Umbilical cord (tissue), 2 donors: Measurements from ENCODE around the gene SIX5. TPM values are rescaled to one million over a fixed set of nuclear protein-coding genes. Genes with fewer than 3 reads are reported as not detected.

Source experiments
- DNase-seq: peaks from one replicate; pipeline ENCODE4 v3.0.0-alpha.2; 2015; ENCODE audit warnings: low spot score
- total RNA-seq: library from RNA; depleted of rRNA; stranded (reverse); fragments of >200 nt; gene quantifications from one replicate; pipeline ENCODE4 v1.2.3, GENCODE V29; 2014; ENCODE audit warnings: low replicate concordance; ENCODE audit not compliant: insufficient read depth

The SIX5 gene
- total RNA-seq, 1 donor from 2014 or later = 18.8 TPM

- DNase-seq = no peak
Observed at GRCh38 chr19:45715139-45715538, 53.9 kb downstream of the SIX5 start.

Other genes with a start within 250 kb of the SIX5 start
- 4.8 TPM for gene OPA3, start 184.4 kb downstream of the SIX5 start, total RNA-seq
- gene GPR4, start 167.0 kb downstream of the SIX5 start, total RNA-seq = 0.48 TPM
- 4.6 TPM for gene EML2, start 129.9 kb downstream of the SIX5 start, total RNA-seq
- 0.72 TPM for gene GIPR, start 101.0 kb downstream of the SIX5 start, total RNA-seq
- 108 TPM for gene SNRPD2, start 77.3 kb downstream of the SIX5 start, total RNA-seq
- gene QPCTL, start 76.6 kb downstream of the SIX5 start, total RNA-seq = 9.4 TPM
- 13.0 TPM for gene FBXO46, start 38.4 kb downstream of the SIX5 start, total RNA-seq
- gene MEIOSIN, start 35.8 kb downstream of the SIX5 start, total RNA-seq = not detected
- gene DMPK, start 13.2 kb upstream of the SIX5 start, total RNA-seq = 91.2 TPM
- gene DMWD, start 23.6 kb upstream of the SIX5 start, total RNA-seq = 23.8 TPM
- gene RSPH6A, start 46.1 kb upstream of the SIX5 start, total RNA-seq = not detected
- gene SYMPK, start 93.9 kb upstream of the SIX5 start, total RNA-seq = 23.1 TPM
- not detected for gene FOXA3, start 95.1 kb upstream of the SIX5 start, total RNA-seq
- gene IRF2BP1, start 116.9 kb upstream of the SIX5 start, total RNA-seq = 16.9 TPM
- not detected for gene MYPOP, start 133.4 kb upstream of the SIX5 start, total RNA-seq
- gene NANOS2, start 145.5 kb upstream of the SIX5 start, total RNA-seq = not detected
- gene NOVA2, start 204.6 kb upstream of the SIX5 start, total RNA-seq = 6.0 TPM
- gene CCDC61, start 226.2 kb upstream of the SIX5 start, total RNA-seq = 5.8 TPM